Smooth muscle cell (in vitro differentiated cells): Measurements from ENCODE around the gene OLFML2B. TPM values are rescaled to one million over a fixed set of nuclear protein-coding genes. Genes with fewer than 3 reads are reported as not detected.

Source experiments
- DNase-seq: peaks from one replicate; lab custom pipeline; 2025; ENCODE audit not compliant: unreplicated experiment; lab: John Stamatoyannopoulos, UW
- H2AFZ ChIP-seq: fragments of 200-600 bp; sonication (generic); 2 replicates; pipeline ENCODE4 v1.6.0; 2016; ENCODE audit warnings: antibody characterized with exemption, low read depth, mild to moderate bottlenecking
- H3F3A ChIP-seq: fragments of 200-600 bp; sonication (generic); 2 replicates; pipeline ENCODE4 v1.6.0; 2017; ENCODE audit warnings: antibody characterized with exemption, low read depth
- H3K27ac ChIP-seq: fragments of 200-600 bp; sonication (generic); 2 replicates; pipeline ENCODE4 v1.5.1; 2016; ENCODE audit warnings: low read depth, mild to moderate bottlenecking
- H3K27me3 ChIP-seq: fragments of 200-600 bp; sonication (generic); 2 replicates; pipeline ENCODE4 v1.6.1; 2016; ENCODE audit warnings: low read depth, mild to moderate bottlenecking
- H3K36me3 ChIP-seq: fragments of 200-600 bp; sonication (generic); 2 replicates; pipeline ENCODE4 v1.5.1; 2016; ENCODE audit warnings: low read depth
- H3K4me1 ChIP-seq: fragments of 200-600 bp; sonication (generic); 2 replicates; pipeline ENCODE4 v1.5.1; 2016; ENCODE audit warnings: low read depth
- H3K4me2 ChIP-seq: fragments of 200-600 bp; sonication (generic); 2 replicates; pipeline ENCODE4 v1.6.0; 2016; ENCODE audit warnings: mild to moderate bottlenecking
- H3K4me3 ChIP-seq: fragments of 200-600 bp; sonication (generic); 2 replicates; pipeline ENCODE4 v1.5.1; 2016; ENCODE audit warnings: mild to moderate bottlenecking
- H3K79me2 ChIP-seq: fragments of 200-600 bp; sonication (generic); 2 replicates; pipeline ENCODE4 v1.6.0; 2016; ENCODE audit warnings: low read depth, mild to moderate bottlenecking
- H3K9ac ChIP-seq: fragments of 200-600 bp; sonication (generic); 2 replicates; pipeline ENCODE4 v1.6.0; 2016; ENCODE audit warnings: low read depth
- H3K9me3 ChIP-seq: fragments of 200-600 bp; sonication (generic); replicated peaks from 2 replicates; pipeline ENCODE4 v1.5.1; 2016; ENCODE audit warnings: low read depth
- H4K20me1 ChIP-seq: fragments of 200-600 bp; sonication (generic); 2 replicates; pipeline ENCODE4 v1.6.0; 2016; ENCODE audit warnings: low read depth
- CTCF ChIP-seq: fragments of 200-600 bp; sonication (generic); IDR thresholded peaks from 2 replicates; pipeline ENCODE4 v1.5.1; 2017; ENCODE audit warnings: borderline replicate concordance, mild to moderate bottlenecking, antibody characterized with exemption; ENCODE audit not compliant: insufficient read depth, poor library complexity, severe bottlenecking
- WGBS: methylation state at CpG from one replicate; pipeline ENCODE4 v1.1.7; 2016; ENCODE audit warnings: low lambda C conversion rate; 5-methylcytosine and 5-hydroxymethylcytosine counted together
- polyA plus RNA-seq: library from polyadenylated mRNA; unstranded; fragments of >200 nt; fragmentation: Nextera tagmentation; extraction: Ambion mirVana; gene quantifications from 2 replicates; pipeline ENCODE4 v1.2.1, GENCODE V29; 2016
- total RNA-seq: library from RNA; depleted of rRNA; stranded (reverse); fragments of >200 nt; gene quantifications from 2 replicates; pipeline ENCODE4 v1.2.3, GENCODE V29; 2014

The OLFML2B gene
- total and polyA plus RNA-seq, 2 experiments from 2014 or later, result 5.9 to 9.7 TPM

DNA sequence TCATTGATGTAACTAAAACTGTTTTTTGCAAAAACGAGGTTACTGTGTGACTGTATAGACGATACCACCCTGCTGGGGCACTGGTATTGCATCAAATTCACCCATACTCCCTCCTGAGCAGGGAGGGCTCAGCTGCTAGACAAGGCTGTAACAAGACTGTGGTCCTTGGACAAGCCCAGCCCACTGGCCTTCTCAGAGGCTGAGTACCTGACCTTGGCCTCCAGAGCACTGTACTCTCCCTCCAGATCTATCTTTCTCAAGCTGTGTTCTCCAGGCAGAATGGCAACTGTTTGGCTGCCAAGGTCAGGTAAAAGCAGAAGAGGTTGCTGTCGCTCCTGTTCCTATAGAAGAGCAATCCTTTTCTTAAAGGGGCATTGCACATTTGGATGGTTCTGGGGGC, 8.5 kb downstream of the OLFML2B start:
- Histone ChIP-seq H2AFZ (no peak overlapping the region), H3K4me3 (no peak overlapping the region), H3K9ac (no peak overlapping the region), H3F3A (no peaks in the 10 kb centered on the region), H3K4me2 (no peak overlapping the region), H3K79me2 (no peaks in the 10 kb centered on the region), H3K27ac (no peak overlapping the region), H3K9me3 (no peaks in the 10 kb centered on the region), H3K36me3 (no peaks in the 10 kb centered on the region), H3K4me1 (no peaks in the 10 kb centered on the region), H4K20me1 (no peaks in the 10 kb centered on the region), H3K27me3 (no peaks in the 10 kb centered on the region)
- DNase-seq, result no peak
- no peak for TF ChIP-seq CTCF
- 86% methylated on average over 3 of the region's 3 CpGs for WGBS

DNA sequence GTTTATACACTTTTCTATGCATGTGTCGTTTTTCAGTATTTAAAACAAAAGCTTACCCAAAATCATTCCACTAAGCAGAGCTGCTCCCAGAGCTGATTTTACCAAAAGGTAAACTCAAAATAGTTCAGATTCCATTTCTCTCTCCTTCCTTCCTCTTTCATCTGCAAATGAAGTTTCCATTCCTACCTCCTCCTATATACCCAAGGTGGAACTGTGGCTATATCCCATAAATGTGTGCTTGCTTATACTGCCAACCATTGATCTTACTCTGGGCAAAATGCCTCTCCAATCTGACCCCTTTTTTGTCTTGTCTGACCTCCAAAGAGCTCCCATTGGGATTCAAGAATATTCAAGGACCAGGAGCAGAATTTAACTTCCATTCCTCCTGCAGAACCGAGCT, 9.5 kb downstream of the OLFML2B start:
- Histone ChIP-seq H3K27me3 (no peaks in the 10 kb centered on the region), H3K79me2 (no peaks in the 10 kb centered on the region), H3K4me3 (no peak overlapping the region), H3K36me3 (no peaks in the 10 kb centered on the region), H3K27ac (no peak overlapping the region), H3F3A (no peaks in the 10 kb centered on the region), H4K20me1 (no peaks in the 10 kb centered on the region), H3K9me3 (no peaks in the 10 kb centered on the region), H2AFZ (no peak overlapping the region), H3K4me1 (no peaks in the 10 kb centered on the region), H3K9ac (no peak overlapping the region), H3K4me2 (no peak overlapping the region)
- TF ChIP-seq CTCF, result no peak
- WGBS, result 67% methylated on average over 2 of the region's 2 CpGs
- DNase-seq, result no peak

DNA sequence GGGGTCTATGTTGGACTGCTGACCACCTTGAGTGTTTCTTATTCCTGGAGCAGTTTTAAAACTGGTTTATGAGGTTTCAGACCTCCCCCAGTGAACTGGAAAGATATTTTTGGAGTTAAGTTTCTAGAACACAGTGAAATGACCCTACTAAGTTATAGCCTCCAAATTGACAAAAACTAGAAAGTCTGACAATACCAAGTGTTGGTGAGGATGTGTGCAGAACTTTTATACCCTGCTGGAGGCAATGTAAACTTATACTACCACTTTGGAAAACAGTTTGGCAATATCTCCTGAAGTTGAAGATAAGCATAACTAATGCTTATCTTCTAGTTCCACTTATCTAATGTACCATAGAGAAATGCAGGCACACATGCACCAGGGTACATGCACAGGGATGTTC, 10.4 kb downstream of the OLFML2B start:
- DNase-seq, result no peak
- no peak overlapping the region for H3K9ac ChIP-seq
- no peak overlapping the region for H2AFZ ChIP-seq
- no peaks in the 10 kb centered on the region for H3K36me3 ChIP-seq
- no peak overlapping the region for H3K4me3 ChIP-seq
- H3F3A ChIP-seq, result no peaks in the 10 kb centered on the region
- no peak for TF ChIP-seq CTCF
- H4K20me1 ChIP-seq, result no peaks in the 10 kb centered on the region
- no peaks in the 10 kb centered on the region for H3K27me3 ChIP-seq
- no peak overlapping the region for H3K27ac ChIP-seq
- no peaks in the 10 kb centered on the region for H3K9me3 ChIP-seq
- no peaks in the 10 kb centered on the region for H3K79me2 ChIP-seq
- H3K4me2 ChIP-seq, result no peak overlapping the region
- H3K4me1 ChIP-seq, result no peaks in the 10 kb centered on the region

DNA sequence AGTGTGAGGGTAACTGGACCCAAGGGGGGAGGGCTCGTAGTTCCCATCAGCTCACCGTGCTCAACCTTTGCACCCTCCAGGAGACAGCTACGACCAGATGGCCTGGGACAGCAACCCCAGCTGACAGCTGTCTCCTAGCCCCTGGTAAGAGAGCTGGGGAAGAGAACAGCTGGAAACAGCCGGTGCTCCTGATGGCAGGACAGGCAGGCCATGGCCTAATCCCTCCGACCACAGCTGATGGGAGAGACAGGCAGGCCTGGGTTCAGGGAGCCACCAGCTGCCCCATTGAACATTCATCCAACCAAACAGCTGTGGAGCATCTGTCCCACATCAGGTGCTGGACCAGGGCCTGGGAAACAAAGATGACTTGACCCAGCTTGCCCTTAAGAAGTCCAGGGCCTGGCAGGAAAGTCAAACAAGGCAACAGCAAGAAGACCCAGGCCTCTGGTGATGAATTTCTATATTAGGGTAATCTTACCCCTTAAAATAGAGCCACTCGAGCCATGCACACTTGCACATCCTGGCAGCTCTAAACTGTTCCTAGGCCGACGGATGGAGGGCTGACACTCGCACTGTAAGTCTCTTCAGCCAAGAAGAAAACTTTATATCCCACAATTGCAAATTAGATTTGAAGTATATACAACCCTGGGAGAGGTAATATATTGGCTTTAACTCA, 12.2 kb downstream of the OLFML2B start:
- Histone ChIP-seq H3K79me2 (no peaks in the 10 kb centered on the region), H3K4me1 (no peaks in the 10 kb centered on the region), H3K9me3 (no peaks in the 10 kb centered on the region), H3K36me3 (no peaks in the 10 kb centered on the region), H3K4me3 (no peak overlapping the region), H2AFZ (no peak overlapping the region), H3K9ac (no peak overlapping the region), H3K27ac (no peak overlapping the region), H3K4me2 (no peak overlapping the region), H3F3A (no peaks in the 10 kb centered on the region), H3K27me3 (no peaks in the 10 kb centered on the region), H4K20me1 (no peaks in the 10 kb centered on the region)
- no peak for DNase-seq
- no peak for TF ChIP-seq CTCF
- 87% methylated on average over 9 of the region's 9 CpGs for WGBS
